HepG2 (cell line): ENCODE results near the gene SRI. TPM values are rescaled to one million over a fixed set of nuclear protein-coding genes. Genes with fewer than 3 reads are reported as not detected.

Source experiments
- BRD4 ChIP-seq: sonication (generic); formaldehyde crosslinking; IDR thresholded peaks from 2 replicates; pipeline ENCODE4 v1.4.0; 2020; ENCODE audit warnings: missing genetic modification reagents
- DZIP1 ChIP-seq: sonication (generic); formaldehyde crosslinking; IDR thresholded peaks from 2 replicates; pipeline ENCODE4 v1.5.0; 2020; ENCODE audit warnings: mild to moderate bottlenecking, missing genetic modification reagents
- EHMT2 ChIP-seq: fragments of 200-600 bp; sonication (generic); IDR thresholded peaks from 2 replicates; pipeline ENCODE4 v1.7.0; 2017; ENCODE audit warnings: antibody characterized with exemption, low read depth, low read length, borderline replicate concordance
- KMT2B ChIP-seq: IDR thresholded peaks from 2 replicates; pipeline ENCODE4 v1.6.1; 2016; ENCODE audit warnings: missing genetic modification reagents, missing compliant biosample characterization
- PAF1 ChIP-seq: IDR thresholded peaks from 2 replicates; pipeline ENCODE4 v1.6.1; 2016; ENCODE audit warnings: missing genetic modification reagents, missing compliant biosample characterization
- STAG1 ChIP-seq: sonication (generic); formaldehyde crosslinking; IDR thresholded peaks from 2 replicates; pipeline ENCODE4 v1.4.0; 2020; ENCODE audit warnings: missing genetic modification reagents
- ZBTB42 ChIP-seq: sonication (generic); formaldehyde crosslinking; IDR thresholded peaks from 2 replicates; pipeline ENCODE4 v1.5.0; 2020; ENCODE audit warnings: mild to moderate bottlenecking, missing genetic modification reagents
- ZNF121 ChIP-seq: sonication (generic); formaldehyde crosslinking; IDR thresholded peaks from 2 replicates; pipeline ENCODE4 v1.5.0; 2020; ENCODE audit warnings: mild to moderate bottlenecking, missing genetic modification reagents
- ZNF224 ChIP-seq: sonication (generic); formaldehyde crosslinking; IDR thresholded peaks from 2 replicates; pipeline ENCODE4 v1.5.0; 2020; ENCODE audit warnings: mild to moderate bottlenecking, missing genetic modification reagents
- ZNF232 ChIP-seq: sonication (generic); formaldehyde crosslinking; IDR thresholded peaks from 2 replicates; pipeline ENCODE4 v1.4.0; 2020; ENCODE audit warnings: missing genetic modification reagents, borderline replicate concordance
- ZNF512B ChIP-seq: sonication (generic); formaldehyde crosslinking; IDR thresholded peaks from 2 replicates; pipeline ENCODE4 v1.5.1; 2020; ENCODE audit warnings: missing genetic modification reagents, mild to moderate bottlenecking, borderline replicate concordance
- ZNF691 ChIP-seq: sonication (generic); formaldehyde crosslinking; IDR thresholded peaks from 2 replicates; pipeline ENCODE4 v1.4.0; 2020; ENCODE audit warnings: missing genetic modification reagents, low read depth, mild to moderate bottlenecking, borderline replicate concordance
- polyA plus RNA-seq, 8 experiments: library from polyadenylated mRNA; depleted of rRNA in 3 of 8; stranded (reverse) in 7 of 8; unstranded in 1 of 8; fragments of >200 nt; fragmentation: Illumina TruSeq in 4 of 8; extraction: Trizol in 4 of 8; gene quantifications; 2 replicates each; pipeline versions ENCODE4 v1.2.1 to v1.2.3, GENCODE V29; 2011 to 2016; ENCODE audit warnings: low read depth in 4 of 8, missing spikeins in 1 of 8, mixed read lengths in 1 of 8; ENCODE audit not compliant: insufficient read depth in 1 of 8
- total RNA-seq, 5 experiments: library from RNA; depleted of rRNA; stranded (reverse); fragments of >200 nt; fragmentation: Illumina TruSeq; extraction: Trizol; gene quantifications; 2 replicates each; pipeline ENCODE4 v1.2.3, GENCODE V29; 2016; ENCODE audit warnings: low read depth in 1 of 5

Gene SRI
- total and polyA plus RNA-seq, 2 of the 13 experiments (the other 11 are each of a cell fraction or from before 2014, with no cell fraction given), result 0.33 TPM; not detected in 1

- TF ChIP-seq PAF1 (CRISPR knock-in tag) (no peak), ZNF232 (CRISPR knock-in tag) (no peak), ZNF691 (CRISPR knock-in tag) (no peak), ZNF224 (CRISPR knock-in tag) (no peak), ZBTB42 (no peak), BRD4 (CRISPR knock-in tag) (no peak), STAG1 (CRISPR knock-in tag) (no peak), EHMT2 (no peak), KMT2B (CRISPR knock-in tag) (no peak), ZNF121 (CRISPR knock-in tag) (no peak), DZIP1 (no peak), ZNF512B (CRISPR knock-in tag) (no peak)
Observed at GRCh38 chr7:88224601-88225275, 4.9 kb upstream of the SRI start (continued).
